Lower leg skin (tissue), 3 donors: Measurements from ENCODE around the gene RENBP.

Experiments used
- CTCF ChIP-seq, 3 donors: fragments of 450-650 bp; IDR thresholded peaks; one replicate each; pipeline ENCODE4 v1.5.1; 2016; ENCODE audit warnings: antibody characterized with exemption in 3 of 3, mild to moderate bottlenecking in 3 of 3, moderate library complexity in 2 of 3
- POLR2A ChIP-seq, 2 donors: fragments of 450-650 bp; IDR thresholded peaks; one replicate each; pipeline ENCODE4 v1.6.1; 2016 to 2017; ENCODE audit warnings: antibody characterized with exemption in 2 of 2, mild to moderate bottlenecking in 1 of 2, moderate library complexity in 1 of 2

- TF ChIP-seq CTCF (IDR thresholded peaks at IDR 0.05) (no peak), POLR2A (IDR thresholded peaks at IDR 0.05) (no peak)
Observed at GRCh38 chrX:153934148-153934761, 10.2 kb downstream of the RENBP start.
